Measurements from ENCODE around the gene FMNL1. TPM values are rescaled to one million over a fixed set of nuclear protein-coding genes. Genes with fewer than 3 reads are reported as not detected.

Gene FMNL1
- total RNA-seq, 1 donor from 2014 or later: 87.0 TPM

GRCh38 chr17:45223539-45224528 lies 2.1 kb downstream of the FMNL1 start:
- Histone ChIP-seq H3K27me3 (ENCODE audit: low read depth) (no peaks in the 10 kb centered on the region), H3K4me1 (peaks cover 69% of the 10 kb centered on the region), H3K27ac (peak overlapping the region; percentile 81), H3K4me3 (peak overlapping the region; percentile 60), H3K36me3 (no peaks in the 10 kb centered on the region), H3K9me3 (no peaks in the 10 kb centered on the region)
- intact Hi-C loops (cut with DNase I): no loop called here
- no peak for DNase-seq
- TF ChIP-seq CTCF (IDR thresholded peaks at IDR 0.05): no peak
- no peak for ATAC-seq

DNA sequence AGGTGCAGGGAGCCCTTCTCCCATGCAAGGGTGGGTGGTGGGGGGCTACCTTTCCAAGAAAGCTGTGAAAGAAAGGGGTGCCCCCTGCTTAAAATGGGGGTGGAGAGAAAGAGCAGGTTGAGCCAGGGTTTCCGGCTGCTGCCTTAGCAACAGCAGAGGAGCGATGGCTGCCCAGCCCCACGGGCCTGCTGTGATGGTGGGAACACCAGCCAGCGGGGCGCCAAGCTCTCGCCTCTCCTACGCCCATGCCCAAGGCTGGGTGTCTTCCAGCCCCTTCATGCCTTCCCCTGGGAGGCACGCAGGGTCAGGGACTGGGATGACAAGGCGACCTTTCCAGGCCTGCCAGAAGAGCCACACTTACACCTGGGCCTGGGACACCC lies 3.0 kb downstream of the FMNL1 start:
- H3K27ac ChIP-seq: peak overlapping the region; percentile 81
- H3K9me3 ChIP-seq: no peaks in the 10 kb centered on the region
- intact Hi-C loops (cut with DNase I): no loop called here
- peak overlapping the region; percentile 60 for H3K4me3 ChIP-seq
- H3K36me3 ChIP-seq: no peaks in the 10 kb centered on the region
- no peak for ATAC-seq
- no peak for TF ChIP-seq CTCF (IDR thresholded peaks at IDR 0.05)
- no peaks in the 10 kb centered on the region for H3K27me3 ChIP-seq (ENCODE audit: low read depth)
- peaks cover 69% of the 10 kb centered on the region for H3K4me1 ChIP-seq
- no peak for DNase-seq

- no peak for TF ChIP-seq CTCF (IDR thresholded peaks at IDR 0.05)
- no peaks in the 10 kb centered on the region for H3K27me3 ChIP-seq (ENCODE audit: low read depth)
- peaks cover 71% of the 10 kb centered on the region for H3K4me1 ChIP-seq
- no peaks in the 10 kb centered on the region for H3K36me3 ChIP-seq
- H3K9me3 ChIP-seq: no peaks in the 10 kb centered on the region
- H3K27ac ChIP-seq: peak overlapping the region; percentile 81
- intact Hi-C loops (cut with DNase I): no loop called here
- ATAC-seq (no peak), DNase-seq (no peak)
- H3K4me3 ChIP-seq: peak overlapping the region; percentile 60
Observed at GRCh38 chr17:45225051-45225700, 3.5 kb downstream of the FMNL1 start.

DNA sequence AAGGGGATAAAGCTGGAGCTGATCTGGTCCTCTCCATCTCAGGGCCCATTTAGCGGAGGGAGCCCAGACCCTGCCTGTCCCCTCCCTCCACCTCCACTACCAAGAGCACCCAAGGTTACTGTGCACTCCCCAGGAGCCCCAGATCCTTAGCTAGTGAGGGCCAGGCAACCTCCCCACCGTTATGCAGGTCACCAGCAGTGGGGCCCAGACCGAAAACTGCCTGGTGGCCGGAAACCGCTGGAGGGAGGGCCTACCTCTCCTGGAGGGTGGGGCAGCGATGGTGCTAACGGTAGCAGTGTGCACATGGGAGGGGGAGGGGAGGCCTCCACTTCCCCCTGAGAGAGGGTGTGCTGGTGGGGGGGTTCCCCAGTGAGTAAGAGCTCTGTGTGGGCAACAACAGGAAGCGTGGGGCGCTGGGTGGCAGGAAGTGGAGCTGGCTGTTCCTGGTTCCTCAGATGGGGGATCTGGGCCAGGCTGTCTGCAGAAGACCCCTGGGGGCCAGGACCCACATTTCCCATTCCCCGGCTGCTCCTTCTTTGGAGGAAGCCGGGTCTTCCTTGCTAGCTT lies 4.4 kb downstream of the FMNL1 start:
- H3K27ac ChIP-seq: peak overlapping the region; percentile 81
- peaks cover 75% of the 10 kb centered on the region for H3K4me1 ChIP-seq
- no peaks in the 10 kb centered on the region for H3K36me3 ChIP-seq
- no peaks in the 10 kb centered on the region for H3K27me3 ChIP-seq (ENCODE audit: low read depth)
- DNase-seq (peak; percentile 92), ATAC-seq (peak; percentile 61 to 79)
- intact Hi-C loops (cut with DNase I): no loop called here
- peak overlapping the region; percentile 60 for H3K4me3 ChIP-seq
- H3K9me3 ChIP-seq: no peaks in the 10 kb centered on the region
- no peak for TF ChIP-seq CTCF (IDR thresholded peaks at IDR 0.05)

GRCh38 chr17:45226576-45226975 lies 4.9 kb downstream of the FMNL1 start:
- H3K4me1 ChIP-seq: peaks cover 77% of the 10 kb centered on the region

More at GRCh38 chr17:45226576-45226975, 4.9 kb downstream of the FMNL1 start:
- Histone ChIP-seq H3K27me3 (ENCODE audit: low read depth) (no peaks in the 10 kb centered on the region), H3K36me3 (no peaks in the 10 kb centered on the region), H3K4me3 (peak overlapping the region; percentile 60), H3K9me3 (no peaks in the 10 kb centered on the region), H3K27ac (peak overlapping the region; percentile 81)
- no peak for TF ChIP-seq CTCF (IDR thresholded peaks at IDR 0.05)
- no peak for ATAC-seq
- intact Hi-C loops (cut with DNase I): no loop called here
- no peak for DNase-seq

All from lower lobe of right lung (tissue), 2 donors.